GM15510 (cell line): ENCODE measurements around the gene KRT86.

Experiments used
- POLR2A ChIP-seq: IDR thresholded peaks from 3 replicates; pipeline ENCODE4 v1.6.1; 2011; ENCODE audit warnings: borderline replicate concordance; ENCODE audit not compliant: insufficient read length; ENCODE audit errors: extremely low read depth

KRT86 gene

DNA sequence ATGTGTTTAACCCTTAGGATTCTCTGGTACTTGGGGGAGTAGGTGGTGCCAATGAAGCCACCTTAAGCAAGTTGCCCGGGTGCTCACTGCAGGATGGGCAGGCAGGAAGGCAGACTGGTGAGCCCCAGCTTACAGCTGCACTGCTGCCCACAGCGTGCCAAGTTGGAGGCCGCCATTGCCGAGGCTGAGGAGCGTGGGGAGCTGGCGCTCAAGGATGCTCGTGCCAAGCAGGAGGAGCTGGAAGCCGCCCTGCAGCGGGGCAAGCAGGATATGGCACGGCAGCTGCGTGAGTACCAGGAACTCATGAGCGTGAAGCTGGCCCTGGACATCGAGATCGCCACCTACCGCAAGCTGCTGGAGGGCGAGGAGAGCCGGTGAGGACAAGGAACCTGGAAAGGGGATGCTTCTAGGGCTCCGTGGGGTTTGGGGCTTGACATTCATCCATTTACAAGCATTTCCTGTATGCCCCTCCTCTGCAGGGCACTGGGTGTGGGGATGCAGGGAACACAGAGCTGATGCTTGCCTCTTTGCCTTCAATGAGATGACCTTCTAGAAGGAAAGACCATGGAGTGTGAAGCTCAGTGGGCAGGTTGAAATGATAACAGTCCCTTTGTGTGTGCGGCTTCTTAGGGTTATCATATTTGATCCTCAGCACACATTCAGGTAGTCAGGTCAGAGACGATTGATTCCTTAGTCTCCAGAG is 29.0 kb upstream of the KRT86 start:
- TF ChIP-seq POLR2A: no peak

GRCh38 chr12:52245962-52246569 is 28.4 kb upstream of the KRT86 start:
- no peak for TF ChIP-seq POLR2A

- TF ChIP-seq POLR2A: no peak
Observed at GRCh38 chr12:52246720-52247621, 27.5 kb upstream of the KRT86 start.

DNA sequence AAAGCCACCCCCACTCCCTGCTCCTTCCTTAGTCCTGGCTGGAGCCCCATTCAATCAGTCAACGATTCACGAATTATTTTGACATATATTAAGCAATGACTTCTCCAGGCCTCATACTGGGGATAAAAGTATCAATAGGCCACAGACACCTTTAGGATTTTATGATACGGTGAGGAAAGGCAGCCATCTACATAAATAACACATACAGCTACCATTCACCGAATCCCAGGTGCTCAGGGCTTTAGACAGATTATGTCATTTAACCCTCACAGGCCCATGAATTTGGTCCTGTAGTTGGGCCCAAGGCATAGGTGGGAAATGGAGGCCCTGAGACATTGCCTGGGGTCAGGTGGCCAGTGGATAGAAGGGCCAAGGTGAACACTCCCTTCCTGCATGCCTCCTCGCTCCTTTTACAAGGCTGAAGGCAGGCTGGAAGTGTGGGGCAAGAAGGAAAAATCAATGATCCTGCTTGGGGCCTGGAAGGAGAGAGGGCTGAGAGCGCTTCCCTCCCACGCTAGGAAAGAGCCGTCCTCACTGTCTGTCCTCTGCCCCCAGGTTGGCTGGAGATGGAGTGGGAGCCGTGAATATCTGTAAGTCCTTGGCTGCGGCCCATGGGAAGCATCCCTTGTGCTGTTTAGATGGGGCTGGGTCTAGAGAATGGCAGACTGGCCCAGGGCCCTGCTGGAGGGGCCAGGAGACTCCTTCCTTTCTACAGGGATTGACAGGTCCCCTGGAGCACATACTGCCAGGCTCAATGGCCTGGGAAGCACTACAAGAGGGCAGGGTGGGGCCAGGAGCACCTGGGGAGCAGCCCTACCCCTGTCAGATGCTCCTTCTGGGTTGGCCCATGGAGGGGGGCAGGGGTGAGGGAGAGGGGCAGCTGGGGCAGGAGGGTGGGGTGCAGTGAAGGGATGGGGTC is 26.6 kb upstream of the KRT86 start:
- no peak for TF ChIP-seq POLR2A

DNA sequence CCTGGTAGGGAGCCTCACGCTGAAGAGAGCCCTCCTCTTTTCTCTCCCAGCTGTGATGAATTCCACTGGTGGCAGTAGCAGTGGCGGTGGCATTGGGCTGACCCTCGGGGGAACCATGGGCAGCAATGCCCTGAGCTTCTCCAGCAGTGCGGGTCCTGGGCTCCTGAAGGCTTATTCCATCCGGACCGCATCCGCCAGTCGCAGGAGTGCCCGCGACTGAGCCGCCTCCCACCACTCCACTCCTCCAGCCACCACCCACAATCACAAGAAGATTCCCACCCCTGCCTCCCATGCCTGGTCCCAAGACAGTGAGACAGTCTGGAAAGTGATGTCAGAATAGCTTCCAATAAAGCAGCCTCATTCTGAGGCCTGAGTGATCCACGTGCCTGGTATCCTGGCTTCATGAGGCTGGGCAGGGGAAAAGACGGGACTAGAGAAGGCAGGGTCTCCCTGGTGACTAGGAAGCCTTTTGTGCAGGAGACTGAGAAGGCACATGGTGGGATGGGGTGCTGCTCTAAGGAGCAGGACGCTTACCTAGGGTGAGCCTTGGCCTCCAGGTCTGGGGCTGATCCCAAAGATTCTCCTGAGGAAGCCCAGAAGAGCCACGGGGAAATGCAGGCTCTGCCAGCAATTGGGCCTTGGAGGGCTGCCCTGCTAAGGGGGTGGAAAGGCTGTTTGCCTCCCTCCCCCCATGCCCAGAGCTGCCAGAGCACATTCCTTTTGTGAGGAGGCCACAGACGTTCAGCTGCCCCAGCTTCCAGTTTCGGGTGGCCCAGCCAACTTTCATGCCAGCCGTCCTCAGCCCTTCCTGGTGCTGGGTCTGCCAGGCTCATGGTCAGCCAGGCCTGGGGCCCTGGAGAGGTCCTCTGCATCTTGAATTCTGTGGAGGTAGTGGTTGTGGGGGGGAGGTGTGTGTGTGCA is 25.6 kb upstream of the KRT86 start:
- no peak for TF ChIP-seq POLR2A

GRCh38 chr12:52249511-52250047 is 24.9 kb upstream of the KRT86 start:
- TF ChIP-seq POLR2A: no peak

- no peak for TF ChIP-seq POLR2A
Observed at GRCh38 chr12:52250048-52250990, 24.1 kb upstream of the KRT86 start.

DNA sequence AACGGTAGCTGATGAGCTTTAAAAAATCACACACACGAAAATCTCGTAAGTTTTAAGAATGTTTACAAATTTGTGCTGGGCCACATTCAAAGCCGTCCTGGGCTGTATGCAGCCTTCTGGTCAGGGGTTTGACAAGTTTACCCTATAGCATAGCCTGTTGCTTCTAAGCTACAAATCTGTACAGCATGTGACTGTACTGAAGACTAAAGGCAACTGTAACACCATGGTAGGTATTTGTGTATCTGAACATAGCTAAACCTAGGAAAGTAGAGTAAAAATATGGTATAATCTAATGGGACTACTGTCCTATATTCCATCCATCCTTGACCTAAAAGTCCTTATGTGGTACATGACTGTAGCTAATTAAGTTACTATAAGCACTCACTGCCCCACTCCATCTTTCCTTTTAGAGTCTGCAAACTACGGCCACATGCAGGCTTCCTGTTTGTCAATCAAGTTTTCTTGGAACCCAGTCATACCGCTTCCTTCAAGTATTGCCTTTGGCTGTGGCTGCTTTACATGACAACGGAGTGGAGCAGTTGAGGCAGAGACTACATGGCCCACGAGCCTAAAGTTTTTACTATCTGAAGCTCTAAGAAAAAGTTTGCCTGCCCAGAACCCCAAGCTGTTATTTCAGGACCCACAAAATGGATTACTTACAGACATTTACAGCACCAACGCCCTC is 22.9 kb upstream of the KRT86 start:
- TF ChIP-seq POLR2A: no peak

- no peak for TF ChIP-seq POLR2A
Observed at GRCh38 chr12:52252728-52253343, 21.6 kb upstream of the KRT86 start.

GRCh38 chr12:52253391-52254179 is 20.9 kb upstream of the KRT86 start:
- no peak for TF ChIP-seq POLR2A
